H1 (cell line): Measurements from ENCODE around the gene BASP1. TPM values are rescaled to one million over a fixed set of nuclear protein-coding genes. Genes with fewer than 3 reads are reported as not detected.

ENCODE experiments used
- CTCF ChIA-PET: fragments of 300-600 bp; sonication (Branson Sonifier 250); formaldehyde crosslinking; loops from one replicate; lab custom pipeline; 2021; ENCODE audit not compliant: partially characterized antibody; lab: Charles Lee
- POLR2A ChIA-PET: fragments of 300-600 bp; sonication (Branson Sonifier 250); formaldehyde crosslinking; loops from one replicate; lab custom pipeline; 2021; ENCODE audit warnings: inconsistent platforms; ENCODE audit not compliant: partially characterized antibody; lab: Charles Lee
- DNase-seq, 2 experiments: peaks; one replicate each; pipeline versions ENCODE4 v3.0.0 to v3.0.0-alpha.2; 2010 to 2022; ENCODE audit warnings: low spot score in 2 of 2, low read depth in 1 of 2, mixed read lengths in 1 of 2
- FAIRE-seq: peaks from 2 replicates; lab custom pipeline; 2011; peaks lifted over from hg19 to GRCh38; lab: Jason Lieb, UNC
- H2AFZ ChIP-seq: 2 replicates; pipeline ENCODE4 v1.8.1; 2012; ENCODE audit warnings: low read length, inconsistent platforms
- H2AK5ac ChIP-seq: 2 replicates; pipeline ENCODE4 v1.6.1; 2013; ENCODE audit warnings: low read depth, low read length
- H2BK120ac ChIP-seq: replicated peaks from 2 replicates; pipeline ENCODE3; 2013; ENCODE audit warnings: low read depth, low read length, inconsistent platforms
- H2BK12ac ChIP-seq: 2 replicates; pipeline ENCODE4 v1.6.1; 2013; ENCODE audit warnings: low read depth, low read length
- H2BK15ac ChIP-seq: 2 replicates; pipeline ENCODE4 v1.6.1; 2013; ENCODE audit warnings: low read length
- H2BK20ac ChIP-seq: 2 replicates; pipeline ENCODE4 v1.6.1; 2013; ENCODE audit warnings: low read length
- H2BK5ac ChIP-seq: 2 replicates; pipeline ENCODE4 v1.6.1; 2013; ENCODE audit warnings: low read depth, low read length
- H3K14ac ChIP-seq: 2 replicates; pipeline ENCODE4 v1.6.1; 2013; ENCODE audit warnings: inconsistent platforms; ENCODE audit not compliant: insufficient read length
- H3K18ac ChIP-seq: 2 replicates; pipeline ENCODE4 v1.6.1; 2013; ENCODE audit warnings: low read length; ENCODE audit errors: extremely low read depth
- H3K23ac ChIP-seq: 2 replicates; pipeline ENCODE4 v1.6.1; 2013; ENCODE audit warnings: inconsistent platforms; ENCODE audit not compliant: insufficient read length
- H3K23me2 ChIP-seq: 2 replicates; pipeline ENCODE4 v1.6.1; 2013; ENCODE audit warnings: low read depth, low read length
- H3K27ac ChIP-seq: 2 replicates; pipeline ENCODE4 v1.6.1; 2011; ENCODE audit warnings: low read depth, low read length, inconsistent platforms
- H3K27me3 ChIP-seq, 4 experiments: replicated peaks in 1 of 4; 1 replicate in 1 of 4; 2 replicates in 3 of 4; pipeline versions ENCODE4 v1.6.1 to v1.8.1; 2011 to 2013; ENCODE audit warnings: low read length in 3 of 4, mild to moderate bottlenecking in 3 of 4, inconsistent platforms in 2 of 4, mixed read lengths in 2 of 4, moderate library complexity in 1 of 4; ENCODE audit not compliant: control insufficient read depth in 3 of 4, insufficient read depth in 3 of 4; ENCODE audit errors: extremely low read depth in 1 of 4
- H3K36me3 ChIP-seq, 4 experiments: 2 replicates each; pipeline versions ENCODE4 v1.6.1 to v1.8.1; 2011 to 2013; ENCODE audit warnings: mild to moderate bottlenecking in 4 of 4, low read length in 3 of 4, moderate library complexity in 2 of 4, control low read depth in 1 of 4, inconsistent platforms in 1 of 4; ENCODE audit not compliant: insufficient read depth in 4 of 4, control insufficient read depth in 2 of 4
- H3K4ac ChIP-seq: replicated peaks from 2 replicates; pipeline ENCODE3; 2013; ENCODE audit warnings: low read length, low read depth, mixed read lengths, inconsistent platforms; ENCODE audit not compliant: insufficient read length
- H3K4me1 ChIP-seq, 4 experiments: replicated peaks in 1 of 4; 1 replicate in 1 of 4; 2 replicates in 3 of 4; pipeline versions ENCODE4 v1.6.1 to v1.8.1; 2011 to 2013; ENCODE audit warnings: low read length in 3 of 4, inconsistent platforms in 2 of 4, mixed read lengths in 1 of 4; ENCODE audit not compliant: insufficient read depth in 4 of 4, control insufficient read depth in 3 of 4
- H3K4me2 ChIP-seq, 2 experiments: 2 replicates each; pipeline versions ENCODE4 v1.6.1 to v1.8.1; 2011 to 2013; ENCODE audit warnings: low read depth in 2 of 2, low read length in 2 of 2, control low read depth in 1 of 2, inconsistent platforms in 1 of 2, mild to moderate bottlenecking in 1 of 2; ENCODE audit not compliant: insufficient read depth in 1 of 2
- H3K4me3 ChIP-seq, 4 experiments: fragments of 200-600, 300-600 bp in 1 of 4; sonication (generic), shearing (Covaris generic), sonication (Bioruptor Twin) in 1 of 4; 2 replicates each; pipeline versions ENCODE4 v1.5.1 to v1.8.1; 2011 to 2016; ENCODE audit warnings: low read length in 4 of 4, low read depth in 3 of 4, control low read depth in 2 of 4, inconsistent platforms in 2 of 4, mild to moderate bottlenecking in 2 of 4, mixed read lengths in 1 of 4, moderate library complexity in 1 of 4; ENCODE audit not compliant: insufficient read depth in 2 of 4; ENCODE audit errors: extremely low read depth in 1 of 4
- H3K56ac ChIP-seq: replicated peaks from 2 replicates; pipeline ENCODE3; 2013; ENCODE audit warnings: low read depth, mild to moderate bottlenecking, mixed read lengths, low read length, inconsistent platforms; ENCODE audit not compliant: insufficient read length
- H3K79me1 ChIP-seq: 2 replicates; pipeline ENCODE4 v1.6.1; 2013; ENCODE audit warnings: low read depth, low read length, control low read depth
- H3K79me2 ChIP-seq, 2 experiments: 2 replicates each; pipeline versions ENCODE4 v1.6.1 to v1.8.1; 2012 to 2013; ENCODE audit warnings: low read length in 2 of 2, mild to moderate bottlenecking in 2 of 2, inconsistent platforms in 1 of 2; ENCODE audit not compliant: insufficient read depth in 2 of 2, control insufficient read depth in 1 of 2
- H3K9ac ChIP-seq, 4 experiments: replicated peaks in 1 of 4; 1 replicate in 1 of 4; 2 replicates in 3 of 4; pipeline versions ENCODE4 v1.6.1 to v1.8.1; 2011 to 2013; ENCODE audit warnings: low read depth in 3 of 4, low read length in 3 of 4, control low read depth in 2 of 4, mild to moderate bottlenecking in 2 of 4, moderate library complexity in 2 of 4, inconsistent platforms in 1 of 4; ENCODE audit errors: extremely low read depth in 1 of 4
- H3K9me3 ChIP-seq, 2 experiments: 2 replicates each; pipeline versions ENCODE4 v1.6.1 to v1.8.1; 2012 to 2013; ENCODE audit warnings: mild to moderate bottlenecking in 2 of 2, moderate library complexity in 2 of 2, control low read depth in 1 of 2, inconsistent platforms in 1 of 2, low read depth in 1 of 2, low read length in 1 of 2, mixed read lengths in 1 of 2; ENCODE audit not compliant: insufficient read depth in 2 of 2
- H4K20me1 ChIP-seq, 2 experiments: replicated peaks in 1 of 2; 2 replicates each; pipeline versions ENCODE3 to v1.8.1; 2011 to 2013; ENCODE audit warnings: inconsistent platforms in 2 of 2, low read length in 2 of 2, mild to moderate bottlenecking in 1 of 2; ENCODE audit not compliant: insufficient read depth in 2 of 2, control insufficient read depth in 1 of 2
- H4K5ac ChIP-seq: 2 replicates; pipeline ENCODE4 v1.6.1; 2013; ENCODE audit warnings: low read length, low read depth, mixed read lengths, inconsistent platforms; ENCODE audit not compliant: insufficient read length
- H4K8ac ChIP-seq: 2 replicates; pipeline ENCODE4 v1.8.0; 2013; ENCODE audit warnings: mild to moderate bottlenecking, moderate library complexity, low read length, inconsistent platforms; ENCODE audit not compliant: insufficient read depth; ENCODE audit errors: extremely low read depth
- H4K91ac ChIP-seq: replicated peaks from 2 replicates; pipeline ENCODE3; 2013; ENCODE audit warnings: low read length, mixed read lengths, inconsistent platforms; ENCODE audit not compliant: insufficient read length
- BCL11A ChIP-seq, 2 experiments: IDR thresholded peaks; one replicate each; pipeline ENCODE4 v1.6.1; 2011; ENCODE audit warnings: low read depth in 2 of 2, low read length in 2 of 2, mild to moderate bottlenecking in 2 of 2
- CREB1 ChIP-seq: IDR thresholded peaks from 2 replicates; pipeline ENCODE4 v1.6.1; 2012; ENCODE audit warnings: inconsistent platforms
- CTCF ChIP-seq, 3 experiments: IDR thresholded peaks; 1 replicate in 2 of 3; 2 replicates in 1 of 3; pipeline versions ENCODE4 v1.5.1 to v1.6.1; 2011; ENCODE audit warnings: low read length in 3 of 3, mild to moderate bottlenecking in 3 of 3, inconsistent platforms in 2 of 3, low read depth in 1 of 3, moderate library complexity in 1 of 3; ENCODE audit not compliant: insufficient read depth in 1 of 3; ENCODE audit errors: control extremely low read depth in 1 of 3
- EP300 ChIP-seq, 2 experiments: IDR thresholded peaks; 1 replicate in 1 of 2; 2 replicates in 1 of 2; pipeline ENCODE4 v1.6.1; 2011 to 2012; ENCODE audit warnings: low read depth in 2 of 2, low read length in 2 of 2, mild to moderate bottlenecking in 2 of 2, borderline replicate concordance in 1 of 2, inconsistent platforms in 1 of 2, moderate library complexity in 1 of 2
- PHF8 ChIP-seq: fragments of 200-600 bp; sonication (generic); conservative IDR thresholded peaks from 2 replicates; pipeline ENCODE4 v1.7.1; 2012; ENCODE audit warnings: low read depth, mild to moderate bottlenecking, inconsistent platforms, low read length, moderate library complexity
- POLR2AphosphoS5 ChIP-seq: IDR thresholded peaks from 2 replicates; pipeline ENCODE4 v1.6.1; 2011; ENCODE audit warnings: low read depth, low read length
- SIN3A ChIP-seq, 2 experiments: IDR thresholded peaks in 1 of 2; conservative IDR thresholded peaks in 1 of 2; 2 replicates each; pipeline ENCODE4 v1.6.1; 2011 to 2012; ENCODE audit warnings: low read length in 2 of 2, improper control_type of control experiment in 1 of 2, low read depth in 1 of 2, mild to moderate bottlenecking in 1 of 2
- SIRT6 ChIP-seq: IDR thresholded peaks from one replicate; pipeline ENCODE4 v1.7.1; 2012; ENCODE audit warnings: low read length, inconsistent platforms
- SP4 ChIP-seq: IDR thresholded peaks from 2 replicates; pipeline ENCODE4 v1.6.1; 2012; ENCODE audit warnings: low read length, inconsistent platforms
- TAF1 ChIP-seq: IDR thresholded peaks from 2 replicates; pipeline ENCODE4 v1.6.1; 2011; ENCODE audit warnings: mild to moderate bottlenecking, low read depth, low read length
- TBP ChIP-seq: IDR thresholded peaks from 2 replicates; pipeline ENCODE4 v1.6.1; 2011; ENCODE audit warnings: low read depth, low read length, improper control_type of control experiment
- WGBS, 2 experiments: shearing (Covaris generic) in 1 of 2; methylation state at CpG; one replicate each; pipeline versions ENCODE4 v1.1.6 to v1.1.7; 2013 to 2015; ENCODE audit warnings: low lambda C conversion rate in 2 of 2, mixed read lengths in 2 of 2, inconsistent platforms in 1 of 2, low coverage in 1 of 2, missing lambda C conversion rate in 1 of 2; ENCODE audit not compliant: insufficient replicate concordance in 2 of 2, insufficient coverage in 1 of 2, insufficient read length in 1 of 2; ENCODE audit errors: extremely low coverage in 1 of 2, missing lambda C conversion rate in 1 of 2; 5-methylcytosine and 5-hydroxymethylcytosine counted together
- polyA plus RNA-seq, 7 experiments: library from polyadenylated mRNA; depleted of rRNA in 3 of 7; stranded (reverse) in 5 of 7; unstranded in 2 of 7; fragments of >200 nt in 5 of 7; fragments of 200-250 nt in 2 of 7; gene quantifications; 1 replicate in 5 of 7; 2 replicates in 1 of 7; 4 replicates in 1 of 7; pipeline versions ENCODE4 v1.2.1 to v1.2.3, GENCODE V29; 2011 to 2013; ENCODE audit warnings: missing spikeins in 2 of 7, mixed read lengths in 2 of 7
- total RNA-seq: library from RNA; stranded (reverse); fragmentation: NEBNext Ultra II Directional; extraction: Animal tissue kit (Norgen Biotek cat#: 25700); gene quantifications from 2 replicates; pipeline ENCODE4 v1.2.1, GENCODE V29; 2021

Gene BASP1
- total and polyA plus RNA-seq, 2 of the 8 experiments (the other 6 are each of a cell fraction or from before 2014, with no cell fraction given): 95.2 to 104 TPM

GRCh38 chr5:17308326-17309065 is 91.1 kb downstream of the BASP1 start:
- H4K91ac ChIP-seq: no peak overlapping the region
- H3K79me1 ChIP-seq: no peaks in the 10 kb centered on the region
- H2BK5ac ChIP-seq: no peak overlapping the region
- no peak for DNase-seq
- H3K27me3 ChIP-seq: no peaks in the 10 kb centered on the region
- no peak overlapping the region for H3K4me2 ChIP-seq
- peaks cover 0 to 5% (median 0%) of the 10 kb centered on the region in 4 experiments; a peak in 2 of 7 replicates for H3K4me1 ChIP-seq
- H3K23ac ChIP-seq: no peak overlapping the region
- H2AK5ac ChIP-seq: no peak overlapping the region
- POLR2A ChIA-PET: no interaction called here
- no peak overlapping the region for H3K56ac ChIP-seq
- no peak overlapping the region for H3K27ac ChIP-seq
- no peak overlapping the region for H4K5ac ChIP-seq
- CTCF ChIA-PET: interaction anchor here (0.6 kb wide), 1 partner anchor 55 kb away, joined by 3 read pairs; no protein-coding TSS in a partner anchor
- H4K20me1 ChIP-seq: no peaks in the 10 kb centered on the region
- H2AFZ ChIP-seq: no peak overlapping the region
- H2BK120ac ChIP-seq: no peak overlapping the region
- no peak overlapping the region for H4K8ac ChIP-seq
- H3K9me3 ChIP-seq: no peaks in the 10 kb centered on the region
- H3K36me3 ChIP-seq: no peaks in the 10 kb centered on the region
- no peak overlapping the region for H2BK15ac ChIP-seq
- H3K9ac ChIP-seq: no peak overlapping the region
- no peak overlapping the region for H2BK12ac ChIP-seq
- no peak for FAIRE-seq
- H3K4me3 ChIP-seq: no peak overlapping the region
- H3K79me2 ChIP-seq: no peaks in the 10 kb centered on the region
- H3K4ac ChIP-seq: no peak overlapping the region
- no peaks in the 10 kb centered on the region for H3K23me2 ChIP-seq
- WGBS, 2 experiments: 91% methylated on average over 9 of the region's 9 CpGs; no CpG with 5 or more reads in 1 of the 2 experiments
- no peak overlapping the region for H3K18ac ChIP-seq
- no peak overlapping the region for H2BK20ac ChIP-seq
- no peak overlapping the region for H3K14ac ChIP-seq
- TF ChIP-seq CTCF (IDR thresholded peaks at IDR 0.05; ENCODE audit: control extremely low read depth in 1 of 3, insufficient read depth in 1 of 3, low read depth in 1 of 3, low read length in 3 of 3): no peak
- no peak for TF ChIP-seq SIRT6
- TF ChIP-seq TAF1: no peak
- no peak for TF ChIP-seq PHF8
- no peak for TF ChIP-seq SP4
- no peak for TF ChIP-seq TBP
- TF ChIP-seq BCL11A (IDR thresholded peaks at IDR 0.05; ENCODE audit: low read depth in 2 of 2, low read length in 2 of 2): no peak
- no peak for TF ChIP-seq SIN3A (conservative IDR thresholded peaks at IDR 0.05 in 1 of 2, IDR thresholded peaks at IDR 0.05 in 1 of 2; ENCODE audit: low read depth in 1 of 2, low read length in 2 of 2)
- no peak for TF ChIP-seq POLR2AphosphoS5
- TF ChIP-seq EP300 (IDR thresholded peaks at IDR 0.05; ENCODE audit: borderline replicate concordance in 1 of 2, low read depth in 2 of 2, low read length in 2 of 2): no peak
- TF ChIP-seq CREB1: no peak
